Measurements from ENCODE around the gene CCNJL.

The CCNJL gene

GRCh38 chr5:160230686-160231527, 81.5 kb downstream of the CCNJL start:
- TF ChIP-seq CTCF (IDR thresholded peaks at IDR 0.05; ENCODE audit: borderline replicate concordance, insufficient read depth, low read depth, low read length), result no peak

GRCh38 chr5:160229190-160229742, 83.1 kb downstream of the CCNJL start, which contains the start of gene FABP6:
Gene FABP6, plus strand, starts transcription at chr5:160229506. Its CDS starts 52 bp downstream, at chr5:160229558.
- no peak within 1 kb of the TSS for H3K4me3 ChIP-seq (ENCODE audit: low read depth, low read length)
- TF ChIP-seq CTCF (IDR thresholded peaks at IDR 0.05; ENCODE audit: borderline replicate concordance, insufficient read depth, low read depth, low read length), result no peak

More at GRCh38 chr5:160230686-160231527, 81.5 kb downstream of the CCNJL start:
- H3K4me3 ChIP-seq (ENCODE audit: low read depth, low read length), result no peak overlapping the region

- no peak for TF ChIP-seq CTCF (IDR thresholded peaks at IDR 0.05; ENCODE audit: borderline replicate concordance, insufficient read depth, low read depth, low read length)
- no peak overlapping the region for H3K4me3 ChIP-seq (ENCODE audit: low read depth, low read length)
Observed at GRCh38 chr5:160227012-160227411, 85.4 kb downstream of the CCNJL start.

- TF ChIP-seq CTCF (IDR thresholded peaks at IDR 0.05; ENCODE audit: borderline replicate concordance, insufficient read depth, low read depth, low read length), result no peak
- H3K4me3 ChIP-seq (ENCODE audit: low read depth, low read length), result no peak overlapping the region
Observed at GRCh38 chr5:160221082-160221481, 91.3 kb downstream of the CCNJL start.

- TF ChIP-seq CTCF (IDR thresholded peaks at IDR 0.05; ENCODE audit: borderline replicate concordance, insufficient read depth, low read depth, low read length), result no peak
Observed at GRCh38 chr5:160219356-160219755, 93.0 kb downstream of the CCNJL start.

GRCh38 chr5:160213537-160213936, 98.8 kb downstream of the CCNJL start:
- H3K4me3 ChIP-seq (ENCODE audit: low read depth, low read length), result no peak overlapping the region

More at GRCh38 chr5:160219356-160219755, 93.0 kb downstream of the CCNJL start:
- H3K4me3 ChIP-seq (ENCODE audit: low read depth, low read length), result no peak overlapping the region

More at GRCh38 chr5:160213537-160213936, 98.8 kb downstream of the CCNJL start:
- no peak for TF ChIP-seq CTCF (IDR thresholded peaks at IDR 0.05; ENCODE audit: borderline replicate concordance, insufficient read depth, low read depth, low read length)
